K562 (cell line): ENCODE results near the gene HDHD3. TPM values are rescaled to one million over a fixed set of nuclear protein-coding genes. Genes with fewer than 3 reads are reported as not detected.

Experiments
- ARID2 ChIP-seq: fragments of 450-650 bp; IDR thresholded peaks from 2 replicates; pipeline ENCODE4 v1.6.1; 2017; ENCODE audit warnings: antibody characterized with exemption, mild to moderate bottlenecking
- CREB1 ChIP-seq, 2 experiments: sonication (generic) in 1 of 2; formaldehyde crosslinking in 1 of 2; IDR thresholded peaks; 2 replicates each; pipeline versions ENCODE4 v1.6.1 to v1.8.0; 2012 to 2022; ENCODE audit warnings: inconsistent platforms in 1 of 2, mild to moderate bottlenecking in 1 of 2, missing genetic modification reagents in 1 of 2, moderate library complexity in 1 of 2
- EHMT2 ChIP-seq: fragments of 450-650 bp; IDR thresholded peaks from 2 replicates; pipeline ENCODE4 v1.6.1; 2018; ENCODE audit warnings: antibody characterized with exemption
- ELF1 ChIP-seq: fragments of 200-800 bp; sonication (Bioruptor generic); IDR thresholded peaks from 2 replicates; pipeline ENCODE4 v1.6.1; 2016; ENCODE audit warnings: missing genetic modification characterization, missing compliant biosample characterization
- JUN ChIP-seq, 2 experiments: sonication (generic) in 1 of 2; formaldehyde crosslinking in 1 of 2; IDR thresholded peaks; 2 replicates each; pipeline versions ENCODE4 v1.6.1 to v1.8.0; 2012 to 2022; ENCODE audit warnings: borderline replicate concordance in 2 of 2, mild to moderate bottlenecking in 2 of 2, improper control_type of control experiment in 1 of 2, low read depth in 1 of 2, low read length in 1 of 2, missing genetic modification reagents in 1 of 2
- JUND ChIP-seq, 2 experiments: IDR thresholded peaks; 2 replicates in 1 of 2; 3 replicates in 1 of 2; pipeline ENCODE4 v1.6.1; 2011; ENCODE audit warnings: borderline replicate concordance in 2 of 2, low read depth in 2 of 2, low read length in 2 of 2, improper control_type of control experiment in 1 of 2, missing biosample characterization in 1 of 2, missing genetic modification characterization in 1 of 2, missing genetic modification reagents in 1 of 2
- PHF20 ChIP-seq: fragments of 450-650 bp; IDR thresholded peaks from 2 replicates; pipeline ENCODE4 v1.6.1; 2018; ENCODE audit not compliant: partially characterized antibody
- PTBP1 ChIP-seq: fragments of 200-400 bp; formaldehyde crosslinking; IDR thresholded peaks from 2 replicates; pipeline ENCODE4 v1.6.1; 2017; ENCODE audit warnings: low read depth, low read length
- SP2 ChIP-seq: IDR thresholded peaks from 2 replicates; pipeline ENCODE4 v1.6.1; 2011; ENCODE audit warnings: mild to moderate bottlenecking, low read depth, low read length, moderate library complexity; ENCODE audit not compliant: poor library complexity, severe bottlenecking; ENCODE audit errors: extremely low read depth
- STAT5B ChIP-seq: fragments of 250-450 bp; sonication (Bioruptor Pico); IDR thresholded peaks from 2 replicates; pipeline ENCODE4 v1.8.0; 2021; ENCODE audit warnings: mild to moderate bottlenecking, inconsistent platforms
- TARDBP ChIP-seq: fragments of 450-650 bp; IDR thresholded peaks from 2 replicates; pipeline ENCODE4 v1.6.1; 2016
- ZNF398 ChIP-seq: fragments of 250-450 bp; sonication (Bioruptor Pico); IDR thresholded peaks from 2 replicates; pipeline ENCODE4 v1.8.0; 2021; ENCODE audit warnings: moderate library complexity, mild to moderate bottlenecking, inconsistent platforms
- ZNF696 ChIP-seq: fragments of 250-450 bp; sonication (Bioruptor Pico); conservative IDR thresholded peaks from 2 replicates; pipeline ENCODE4 v1.4.0; 2020; ENCODE audit warnings: mild to moderate bottlenecking, moderate library complexity
- ZNF740 ChIP-seq, 3 experiments: fragments of 200-800 bp in 1 of 3; sonication (Bioruptor generic) in 1 of 3; sonication (generic) in 1 of 3; formaldehyde crosslinking in 1 of 3; IDR thresholded peaks; 2 replicates each; pipeline versions ENCODE4 v1.6.1 to v1.8.0; 2016 to 2022; ENCODE audit warnings: mild to moderate bottlenecking in 2 of 3, missing compliant biosample characterization in 2 of 3, missing genetic modification characterization in 2 of 3, missing genetic modification reagents in 1 of 3
- ZNF77 ChIP-seq: fragments of 250-450 bp; sonication (Bioruptor Pico); IDR thresholded peaks from 2 replicates; pipeline ENCODE4 v1.5.0; 2020
- polyA plus RNA-seq, 8 experiments: library from polyadenylated mRNA; depleted of rRNA in 4 of 8; stranded (reverse) in 5 of 8; unstranded in 3 of 8; fragments of >200 nt; fragmentation: Nextera tagmentation in 2 of 8; fragmentation: Illumina TruSeq in 1 of 8; extraction: Ambion mirVana in 2 of 8; extraction: Trizol in 1 of 8; gene quantifications; 2 replicates each; pipeline versions ENCODE4 v1.2.1 to v1.2.3, GENCODE V29; 2011 to 2014; ENCODE audit warnings: inconsistent platforms in 1 of 8, missing spikeins in 1 of 8
- total RNA-seq, 7 experiments: library from RNA; depleted of rRNA in 6 of 7; stranded (reverse); fragments of >200 nt in 6 of 7; fragmentation: Illumina TruSeq in 2 of 7; extraction: Trizol in 2 of 7; gene quantifications; 2 replicates each; pipeline versions ENCODE4 v1.2.1 to v1.2.3, GENCODE V29; 2011 to 2021; ENCODE audit warnings: low replicate concordance in 1 of 7
- TF ChIP-seq, protein P1 (sequence below): sonication (generic); formaldehyde crosslinking; IDR thresholded peaks from 2 replicates; pipeline ENCODE4 v1.8.0; 2022; ENCODE audit warnings: mild to moderate bottlenecking, low read depth, missing genetic modification reagents
- TF ChIP-seq, protein P2 (sequence below), 2 experiments: fragments of 450-650 bp; IDR thresholded peaks; 2 replicates each; pipeline ENCODE4 v1.6.1; 2018; ENCODE audit warnings: mild to moderate bottlenecking in 2 of 2, low read depth in 1 of 2; ENCODE audit not compliant: partially characterized antibody in 2 of 2

The HDHD3 gene
- total and polyA plus RNA-seq, 9 of the 15 experiments (the other 6 are each of a cell fraction or from before 2014, with no cell fraction given) = 1.1 to 19.1 (median 10.9) TPM

GRCh38 chr9:113340011-113340699 lies 36.6 kb downstream of the HDHD3 start, which contains the start of gene WDR31 (continued):
- TF ChIP-seq ZNF77 (CRISPR knock-in tag) (no peak), CREB1 (IDR thresholded peaks at IDR 0.05) (peak; percentile 56), CREB1 (CRISPR knock-in tag; IDR thresholded peaks at IDR 0.05) (peak; percentile 40; the same call in 1 of the 2 replicates), ZNF740 (CRISPR knock-in tag; IDR thresholded peaks at IDR 0.05) (no peak), ZNF740 (tag; IDR thresholded peaks at IDR 0.05) (no peak), TARDBP (0 out of 2 replicates have a peak, but pooled peaks have one; percentile 63), JUN (IDR thresholded peaks at IDR 0.05; ENCODE audit: borderline replicate concordance, low read depth, low read length) (0 out of 2 replicates have a peak, but pooled peaks have one; percentile 64), JUN (CRISPR knock-in tag; IDR thresholded peaks at IDR 0.05; ENCODE audit: borderline replicate concordance) (no peak), STAT5B (no peak), PTBP1 (no peak), EHMT2 (no peak; the same call in 1 of the 2 replicates), ELF1 (tag) (no peak), ARID2 (no peak), JUND (IDR thresholded peaks at IDR 0.05; ENCODE audit: borderline replicate concordance, low read depth, low read length) (peak; percentile 76; the same call in 1 of the 2 replicates), JUND (tag; IDR thresholded peaks at IDR 0.05; ENCODE audit: borderline replicate concordance, low read depth, low read length) (no peak; the same call in 2 of the 3 replicates), PHF20 (peak; percentile 87), ZNF696 (CRISPR knock-in tag) (no peak), ZNF398 (CRISPR knock-in tag) (no peak), SP2 (no peak)
- TF ChIP-seq, protein P1, sequence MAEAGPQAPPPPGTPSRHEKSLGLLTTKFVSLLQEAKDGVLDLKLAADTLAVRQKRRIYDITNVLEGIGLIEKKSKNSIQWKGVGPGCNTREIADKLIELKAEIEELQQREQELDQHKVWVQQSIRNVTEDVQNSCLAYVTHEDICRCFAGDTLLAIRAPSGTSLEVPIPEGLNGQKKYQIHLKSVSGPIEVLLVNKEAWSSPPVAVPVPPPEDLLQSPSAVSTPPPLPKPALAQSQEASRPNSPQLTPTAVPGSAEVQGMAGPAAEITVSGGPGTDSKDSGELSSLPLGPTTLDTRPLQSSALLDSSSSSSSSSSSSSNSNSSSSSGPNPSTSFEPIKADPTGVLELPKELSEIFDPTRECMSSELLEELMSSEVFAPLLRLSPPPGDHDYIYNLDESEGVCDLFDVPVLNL (CRISPR knock-in tag) = 0 out of 2 replicates have a peak, but pooled peaks have one; percentile 41
- TF ChIP-seq, protein P2, sequence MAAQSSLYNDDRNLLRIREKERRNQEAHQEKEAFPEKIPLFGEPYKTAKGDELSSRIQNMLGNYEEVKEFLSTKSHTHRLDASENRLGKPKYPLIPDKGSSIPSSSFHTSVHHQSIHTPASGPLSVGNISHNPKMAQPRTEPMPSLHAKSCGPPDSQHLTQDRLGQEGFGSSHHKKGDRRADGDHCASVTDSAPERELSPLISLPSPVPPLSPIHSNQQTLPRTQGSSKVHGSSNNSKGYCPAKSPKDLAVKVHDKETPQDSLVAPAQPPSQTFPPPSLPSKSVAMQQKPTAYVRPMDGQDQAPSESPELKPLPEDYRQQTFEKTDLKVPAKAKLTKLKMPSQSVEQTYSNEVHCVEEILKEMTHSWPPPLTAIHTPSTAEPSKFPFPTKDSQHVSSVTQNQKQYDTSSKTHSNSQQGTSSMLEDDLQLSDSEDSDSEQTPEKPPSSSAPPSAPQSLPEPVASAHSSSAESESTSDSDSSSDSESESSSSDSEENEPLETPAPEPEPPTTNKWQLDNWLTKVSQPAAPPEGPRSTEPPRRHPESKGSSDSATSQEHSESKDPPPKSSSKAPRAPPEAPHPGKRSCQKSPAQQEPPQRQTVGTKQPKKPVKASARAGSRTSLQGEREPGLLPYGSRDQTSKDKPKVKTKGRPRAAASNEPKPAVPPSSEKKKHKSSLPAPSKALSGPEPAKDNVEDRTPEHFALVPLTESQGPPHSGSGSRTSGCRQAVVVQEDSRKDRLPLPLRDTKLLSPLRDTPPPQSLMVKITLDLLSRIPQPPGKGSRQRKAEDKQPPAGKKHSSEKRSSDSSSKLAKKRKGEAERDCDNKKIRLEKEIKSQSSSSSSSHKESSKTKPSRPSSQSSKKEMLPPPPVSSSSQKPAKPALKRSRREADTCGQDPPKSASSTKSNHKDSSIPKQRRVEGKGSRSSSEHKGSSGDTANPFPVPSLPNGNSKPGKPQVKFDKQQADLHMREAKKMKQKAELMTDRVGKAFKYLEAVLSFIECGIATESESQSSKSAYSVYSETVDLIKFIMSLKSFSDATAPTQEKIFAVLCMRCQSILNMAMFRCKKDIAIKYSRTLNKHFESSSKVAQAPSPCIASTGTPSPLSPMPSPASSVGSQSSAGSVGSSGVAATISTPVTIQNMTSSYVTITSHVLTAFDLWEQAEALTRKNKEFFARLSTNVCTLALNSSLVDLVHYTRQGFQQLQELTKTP (IDR thresholded peaks at IDR 0.05; ENCODE audit: low read depth in 1 of 2, partially characterized antibody in 2 of 2) = no peak
